SK-MEL-5 (cell line): ENCODE measurements around the gene KRT82. TPM values are rescaled to one million over a fixed set of nuclear protein-coding genes. Genes with fewer than 3 reads are reported as not detected.
"Not testable (repeated sequence)": the region's sequence is repeated elsewhere in the genome, so short reads cannot be mapped to it uniquely, and the experiment has no call there.

Source experiments
- DNase-seq: peaks from one replicate; pipeline ENCODE4 v3.0.0-alpha.2; 2016; ENCODE audit warnings: low read depth, low spot score
- in situ Hi-C: cut with HindIII; loops from 2 replicates; pipeline ENCODE4 v1.10.0; 2016; ENCODE audit warnings: low sequenced_read_pairs, high pct_unique_total_duplicates, low pct_unique_long_range_greater_than_20kb
- polyA plus RNA-seq, 2 experiments: library from polyadenylated mRNA; depleted of rRNA; stranded (reverse); fragments of >200 nt; gene quantifications; 2 replicates each; pipeline ENCODE4 v1.2.3, GENCODE V29; 2015
- total RNA-seq: library from RNA; depleted of rRNA; stranded (reverse); fragments of >200 nt; shearing (Covaris generic); gene quantifications from 2 replicates; pipeline ENCODE4 v1.2.3, GENCODE V29; 2014; rRNA removed

KRT82 gene
- total RNA-seq, result not detected in 2 replicates
- polyA plus RNA-seq (2015; cell fraction: cytosol; rRNA removed), result not detected in 2 replicates
- not detected in 2 replicates for polyA plus RNA-seq (2015; cell fraction: nucleus; rRNA removed)

DNA sequence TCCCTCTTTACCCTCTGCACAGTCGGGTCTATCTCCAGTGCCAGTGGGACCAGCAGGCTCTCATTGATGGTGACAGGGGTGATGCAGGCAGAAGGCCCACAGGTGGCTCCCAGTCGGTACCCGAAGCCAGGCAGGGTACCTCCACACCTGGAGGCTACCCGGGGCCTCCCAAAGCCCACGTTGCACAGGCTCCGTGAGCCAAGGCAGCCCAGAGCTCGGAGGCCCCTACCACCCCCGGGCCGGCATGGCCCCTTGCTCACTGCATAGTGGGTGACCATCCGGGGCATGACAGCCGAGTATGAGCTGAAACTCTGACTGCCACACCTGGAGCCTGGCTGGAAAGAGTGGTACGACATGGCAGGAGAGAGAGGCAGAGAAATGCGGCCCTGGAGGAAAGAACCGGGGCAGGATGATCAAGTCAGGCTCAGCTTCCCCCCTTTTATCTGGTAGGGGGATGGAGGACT lies at the start of gene KRT82:
Gene KRT82, minus strand, starts transcription at position 414 of the 464 bp plus-strand sequence. Its CDS starts 58 bp downstream, at position 356.
- in situ Hi-C loops, result no loop called here
- DNase-seq, result no peak

GRCh38 chr12:52455821-52456220 lies 49.7 kb upstream of the KRT82 start:
- no peak for DNase-seq
- in situ Hi-C loops, result no loop called here

GRCh38 chr12:52454411-52455201 lies 48.5 kb upstream of the KRT82 start:
- in situ Hi-C loops, result no loop called here
- DNase-seq, result peak; percentile 82

DNA sequence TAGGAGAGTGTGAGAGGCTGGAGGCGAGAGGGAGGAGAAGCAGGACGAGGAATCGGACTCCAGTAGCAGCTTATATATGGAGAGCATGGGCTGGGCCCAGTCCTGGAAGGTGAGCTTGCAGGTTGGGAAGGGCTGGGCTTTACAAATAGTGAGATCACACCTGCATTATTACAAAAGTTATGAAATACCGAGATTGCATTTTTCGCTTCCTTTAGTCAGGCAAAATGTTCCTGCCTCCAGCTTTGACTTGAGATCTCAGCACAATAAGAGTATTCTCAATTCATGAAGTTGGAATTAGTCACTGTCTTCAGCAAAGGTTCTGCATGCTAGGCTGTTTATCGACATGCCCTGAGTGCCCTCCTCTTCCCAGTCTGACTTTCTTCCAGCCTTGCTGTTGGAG lies 46.0 kb upstream of the KRT82 start, which contains the start of gene KRT6B:
Gene KRT6B, minus strand, starts transcription at position 46 of the 400 bp plus-strand sequence. CDS start 68 bp downstream, outside the sequence.
- DNase-seq, result peak; percentile 78
- in situ Hi-C loops, result no loop called here

GRCh38 chr12:52448228-52448627 lies 42.1 kb upstream of the KRT82 start:
- in situ Hi-C loops, result no loop called here
- DNase-seq, result no peak

GRCh38 chr12:52447196-52447595 lies 41.1 kb upstream of the KRT82 start:
- DNase-seq, in situ Hi-C loops: not testable (repeated sequence)

DNA sequence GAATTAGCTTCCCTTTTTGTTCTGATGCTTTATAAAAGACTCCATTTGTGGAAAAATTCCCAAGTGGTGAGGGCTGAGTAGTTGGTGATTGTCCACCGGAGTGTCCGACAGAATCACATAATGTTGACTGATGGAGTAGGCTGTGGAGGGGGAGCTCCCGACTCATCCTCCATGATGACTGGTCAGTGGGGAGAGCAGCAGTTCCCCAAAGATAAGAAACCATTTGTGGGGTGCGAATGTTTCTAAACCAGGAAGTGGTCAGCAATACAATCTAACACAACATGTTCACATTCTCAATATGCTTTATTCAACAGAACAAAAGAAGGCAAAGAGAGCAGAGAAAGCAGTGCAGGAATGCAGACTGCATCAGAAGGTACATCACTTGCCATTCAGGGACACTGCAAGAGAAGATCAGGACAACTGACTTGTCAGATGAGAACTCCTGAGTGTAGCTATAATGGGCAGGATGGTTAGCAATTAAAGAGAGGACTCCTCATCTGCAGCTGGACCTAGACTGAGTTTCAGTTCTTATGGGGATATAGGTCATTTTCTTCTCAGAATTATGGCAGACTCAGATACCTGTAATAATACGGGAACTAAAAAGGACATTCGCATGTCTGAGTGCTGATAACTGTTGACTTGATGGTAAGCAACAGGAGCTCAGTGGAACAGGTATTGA lies 40.4 kb upstream of the KRT82 start:
- no peak for DNase-seq
- in situ Hi-C loops, result no loop called here

GRCh38 chr12:52445876-52446275 lies 39.7 kb upstream of the KRT82 start:
- in situ Hi-C loops, result no loop called here
- DNase-seq, result no peak

- no peak for DNase-seq
- in situ Hi-C loops, result no loop called here
Measured at GRCh38 chr12:52444647-52445595, 38.8 kb upstream of the KRT82 start.

GRCh38 chr12:52443966-52444365 lies 37.8 kb upstream of the KRT82 start:
- in situ Hi-C loops, result no loop called here
- no peak for DNase-seq

GRCh38 chr12:52442600-52443061 lies 36.5 kb upstream of the KRT82 start:
- peak; percentile 41 for DNase-seq
- in situ Hi-C loops, result no loop called here

DNA sequence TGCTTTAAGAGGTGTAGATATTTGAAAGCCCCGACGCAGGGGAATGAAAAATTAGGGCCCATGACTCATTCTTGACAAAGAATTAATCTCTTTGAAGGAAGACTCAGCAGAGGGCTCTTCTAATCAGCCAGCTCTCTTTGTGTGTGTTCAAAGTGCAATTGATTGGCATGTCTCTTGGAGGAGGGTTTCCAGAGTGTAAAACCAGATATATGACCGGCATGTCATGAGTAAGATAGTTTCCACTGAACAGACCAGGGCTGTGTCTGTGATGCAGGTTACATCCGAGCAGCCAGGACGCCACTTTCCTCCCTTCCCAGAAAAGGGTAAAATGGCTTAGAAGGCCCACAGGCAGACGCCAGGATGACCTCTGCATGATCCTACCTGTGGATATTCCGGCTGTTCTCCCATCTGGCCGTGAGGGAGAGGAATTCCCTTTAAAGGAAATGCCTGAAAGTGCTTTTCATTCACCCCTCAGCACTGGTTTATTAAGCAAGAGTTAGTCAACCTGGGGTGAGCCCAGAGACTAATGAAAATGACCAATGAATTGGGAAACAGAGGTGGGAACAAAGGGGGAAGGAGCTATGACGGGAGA lies 35.3 kb upstream of the KRT82 start:
- in situ Hi-C loops, result no loop called here
- DNase-seq, result no peak

- in situ Hi-C loops, result no loop called here
- no peak for DNase-seq
Measured at GRCh38 chr12:52440821-52441319, 34.7 kb upstream of the KRT82 start.

DNA sequence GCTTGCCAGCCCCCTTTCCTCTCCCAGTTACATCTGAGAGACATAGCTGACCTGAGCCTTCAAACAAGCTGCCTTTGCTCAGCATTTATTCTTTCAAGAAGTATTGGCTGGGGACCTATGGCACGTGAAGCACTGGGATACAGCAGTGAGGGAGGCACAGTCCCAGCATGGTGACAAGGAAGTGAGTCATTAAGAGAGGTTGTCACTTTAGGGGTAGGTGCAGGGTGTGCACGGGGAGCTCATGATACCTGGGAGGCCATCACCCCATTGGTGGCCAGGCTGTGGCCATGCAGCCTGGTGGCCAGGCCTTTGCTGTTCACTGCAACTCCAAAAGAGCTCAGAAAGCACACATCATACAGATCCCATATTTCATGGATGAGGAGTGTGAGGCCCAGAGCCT lies 33.7 kb upstream of the KRT82 start:
- DNase-seq, result no peak
- in situ Hi-C loops, result no loop called here

- in situ Hi-C loops, result no loop called here
- DNase-seq, result no peak
Measured at GRCh38 chr12:52439420-52439819, 33.3 kb upstream of the KRT82 start.

DNA sequence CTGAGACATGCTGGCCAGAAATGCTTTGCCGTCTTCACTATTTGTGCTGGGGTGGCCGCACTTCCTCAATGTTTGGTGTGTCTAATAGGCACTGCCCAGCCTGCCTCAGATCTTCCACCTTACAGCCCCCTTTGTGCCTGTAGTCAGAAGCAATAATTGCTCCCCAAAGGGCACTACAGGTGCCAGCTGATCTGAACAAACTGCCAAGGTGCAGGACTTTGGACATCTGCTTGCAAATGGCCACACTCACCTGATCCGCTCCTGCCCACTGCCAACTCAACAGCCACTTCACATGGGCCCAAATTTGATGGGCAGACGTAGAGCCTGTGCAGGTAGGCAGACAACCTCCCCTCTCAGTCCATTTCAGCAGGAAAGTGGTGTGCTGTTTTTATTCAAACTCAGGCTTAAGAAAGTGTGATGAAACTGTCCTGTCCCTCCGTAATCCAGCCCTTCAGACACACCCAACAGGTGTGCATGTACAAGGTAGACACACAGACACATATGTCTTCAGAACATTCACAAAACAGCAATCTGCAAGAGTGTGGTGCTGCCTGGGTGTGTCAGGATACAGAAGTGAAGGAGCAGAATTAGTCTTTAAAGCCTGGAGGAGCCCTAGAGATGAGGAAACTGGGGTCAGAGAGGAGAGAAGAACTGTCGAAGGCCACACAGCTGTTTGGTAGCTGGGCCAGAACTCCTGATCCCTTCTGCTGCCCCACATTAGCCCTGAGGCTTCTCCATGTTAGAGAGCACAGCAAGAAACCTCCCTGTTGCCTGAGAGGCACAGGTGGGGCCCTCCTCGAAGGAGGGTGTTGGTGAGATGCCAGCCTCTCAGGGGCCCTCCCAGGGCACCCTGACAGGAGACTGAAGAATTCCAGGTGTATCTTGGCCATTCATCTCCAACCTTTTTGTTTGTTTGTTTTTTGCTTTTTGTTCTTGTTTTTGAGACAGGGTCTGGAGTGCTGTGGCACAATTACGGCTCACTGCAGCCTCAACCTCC lies 32.5 kb upstream of the KRT82 start:
- in situ Hi-C loops, result no loop called here
- no peak for DNase-seq
